Esophagus squamous epithelium (tissue), 4 donors: Measurements from ENCODE around the gene ATP5PF.
"Not testable (repeated sequence)": the region's sequence is repeated elsewhere in the genome, so short reads cannot be mapped to it uniquely, and the experiment has no call there.

Source experiments
- CTCF ChIP-seq, 6 experiments: fragments of 450-650 bp in 4 of 6; fragments of 200-600 bp in 2 of 6; sonication (generic) in 2 of 6; IDR thresholded peaks; one replicate each; pipeline ENCODE4 v1.5.1; 2016 to 2019; ENCODE audit warnings: antibody characterized with exemption in 6 of 6, mild to moderate bottlenecking in 4 of 6, moderate library complexity in 4 of 6
- POLR2A ChIP-seq, 4 donors: fragments of 450-650 bp; IDR thresholded peaks; one replicate each; pipeline ENCODE4 v1.6.1; 2017; ENCODE audit warnings: antibody characterized with exemption in 4 of 4, mild to moderate bottlenecking in 4 of 4, moderate library complexity in 3 of 4

- TF ChIP-seq POLR2A, CTCF (IDR thresholded peaks at IDR 0.05): not testable (repeated sequence)
Observed at GRCh38 chr21:25778126-25778875, 43.6 kb upstream of the ATP5PF start.
